Caki2 (cell line): ENCODE data around the gene TSC2. TPM values are rescaled to one million over a fixed set of nuclear protein-coding genes. Genes with fewer than 3 reads are reported as not detected.

Experiments
- DNase-seq: peaks from one replicate; pipeline ENCODE4 v3.0.0-alpha.2; 2015; ENCODE audit warnings: low read depth
- in situ Hi-C: cut with HindIII; loops from 2 replicates; pipeline ENCODE4 v1.10.0; 2016; ENCODE audit warnings: low sequenced_read_pairs, low pct_unique_long_range_greater_than_20kb, mixed read lengths
- total RNA-seq: library from RNA; depleted of rRNA; stranded (reverse); fragments of >200 nt; shearing (Covaris generic); gene quantifications from 2 replicates; pipeline ENCODE4 v1.2.3, GENCODE V29; 2014; ENCODE audit warnings: low replicate concordance

The TSC2 gene
- total RNA-seq, 1 experiment from 2014 or later, result 31.5 TPM

GRCh38 chr16:2075631-2076030, 27.8 kb downstream of the TSC2 start:
- in situ Hi-C loops, result no loop called here

GRCh38 chr16:2076072-2076865, 28.5 kb downstream of the TSC2 start:
- no peak for DNase-seq
- in situ Hi-C loops, result no loop called here

More at GRCh38 chr16:2075631-2076030, 27.8 kb downstream of the TSC2 start:
- no peak for DNase-seq

GRCh38 chr16:2077016-2077415, 29.2 kb downstream of the TSC2 start:
- in situ Hi-C loops, result no loop called here

GRCh38 chr16:2077696-2078095, 29.9 kb downstream of the TSC2 start:
- in situ Hi-C loops, result no loop called here
- DNase-seq, result no peak

More at GRCh38 chr16:2077016-2077415, 29.2 kb downstream of the TSC2 start:
- DNase-seq, result no peak

GRCh38 chr16:2078096-2078495, 30.3 kb downstream of the TSC2 start:
- in situ Hi-C loops, result no loop called here
- DNase-seq, result no peak

GRCh38 chr16:2078691-2079090, 30.9 kb downstream of the TSC2 start:
- in situ Hi-C loops, result no loop called here
- DNase-seq, result no peak

- DNase-seq, result no peak
- in situ Hi-C loops, result no loop called here
Measured at GRCh38 chr16:2079311-2079800, 31.6 kb downstream of the TSC2 start.

- no peak for DNase-seq
- in situ Hi-C loops, result no loop called here
Measured at GRCh38 chr16:2079991-2080390, 32.2 kb downstream of the TSC2 start.

- in situ Hi-C loops, result no loop called here
- no peak for DNase-seq
Measured at GRCh38 chr16:2081201-2082084, 33.7 kb downstream of the TSC2 start.

GRCh38 chr16:2082171-2082982, 34.6 kb downstream of the TSC2 start:
- no peak for DNase-seq
- in situ Hi-C loops, result no loop called here

GRCh38 chr16:2082983-2083364, 35.2 kb downstream of the TSC2 start:
- DNase-seq, result no peak

GRCh38 chr16:2083409-2083808, 35.6 kb downstream of the TSC2 start:
- in situ Hi-C loops, result no loop called here
- DNase-seq, result no peak

More at GRCh38 chr16:2082983-2083364, 35.2 kb downstream of the TSC2 start:
- in situ Hi-C loops, result no loop called here

GRCh38 chr16:2083876-2084780, 36.3 kb downstream of the TSC2 start:
- no peak for DNase-seq
- in situ Hi-C loops, result no loop called here

- in situ Hi-C loops, result no loop called here
- DNase-seq, result no peak
Measured at GRCh38 chr16:2084895-2085625, 37.3 kb downstream of the TSC2 start.

- no peak for DNase-seq
- in situ Hi-C loops, result no loop called here
Measured at GRCh38 chr16:2085669-2086068, 37.9 kb downstream of the TSC2 start.

- in situ Hi-C loops, result no loop called here
- no peak for DNase-seq
Measured at GRCh38 chr16:2086106-2086742, 38.4 kb downstream of the TSC2 start.
